ENCODE data around the gene TRPV4. TPM values are rescaled to one million over a fixed set of nuclear protein-coding genes. Genes with fewer than 3 reads are reported as not detected.

The TRPV4 gene
- total and polyA plus RNA-seq, 10 of the 15 experiments (the other 5 are each of a cell fraction or from before 2014, with no cell fraction given) = not detected

GRCh38 chr12:109807954-109808643 lies 25.1 kb downstream of the TRPV4 start:
- BruUV-seq (replicated peaks) = no TSS peak
- Histone ChIP-seq H3K79me2 (ENCODE audit: control insufficient read depth, insufficient read depth, low read length) (no peaks in the 10 kb centered on the region), H4K20me1 (ENCODE audit: control insufficient read depth, insufficient read depth) (no peaks in the 10 kb centered on the region), H2AFZ (ENCODE audit: control insufficient read depth, low read depth, low read length) (no peak overlapping the region), H3K9me3 (replicated peaks; ENCODE audit: control insufficient read depth, insufficient read depth, low read length) (no peaks in the 10 kb centered on the region), H3K4me1 (ENCODE audit: control insufficient read depth, insufficient read depth, low read length) (no peaks in the 10 kb centered on the region), H3K27ac (ENCODE audit: control insufficient read depth, insufficient read depth) (no peak overlapping the region), H3K4me3 (no peak overlapping the region), H3K36me3 (ENCODE audit: control insufficient read depth in 2 of 2, insufficient read depth in 2 of 2, low read length in 1 of 2) (no peaks in the 10 kb centered on the region), H3K4me2 (ENCODE audit: control insufficient read depth, insufficient read depth) (no peak overlapping the region), H3K9ac (ENCODE audit: control insufficient read depth, insufficient read depth, low read length) (no peak overlapping the region), H3K27me3 (replicated peaks in 1 of 2; ENCODE audit: control insufficient read depth in 2 of 2, insufficient read depth in 2 of 2, low read length in 1 of 2) (no peaks in the 10 kb centered on the region)
- WGBS (ENCODE audit: insufficient coverage, insufficient replicate concordance, low lambda C conversion rate, missing lambda C conversion rate) = 43% methylated on average over 11 of the region's 12 CpGs
- intact Hi-C loops (cut with micrococcal nuclease; ENCODE audit: unreplicated experiment) (no loop called here), in situ Hi-C loops (cut with MboI) (no loop called here)
- ChIA-PET POLR2A (no interaction called here), RAD21 (ENCODE audit: unreplicated experiment) (interaction anchor here (2.2 kb wide), 1 partner anchor 37 kb away, joined by 7 read pairs; no protein-coding TSS in a partner anchor), CTCF (interaction anchor here (6.1 kb wide), 1 partner anchor 36 kb away, joined by 139 read pairs; no protein-coding TSS in a partner anchor), SMC1A (ENCODE audit: uncharacterized antibody, unreplicated experiment) (interaction anchor here (1.5 kb wide), 1 partner anchor 39 kb away, joined by 3 read pairs; no protein-coding TSS in a partner anchor)
- ATAC-seq (no peak), FAIRE-seq (no peak), DNase-seq (ENCODE audit: low read depth, low spot score) (no peak)
- TF ChIP-seq SPI1 (IDR thresholded peaks at IDR 0.05; ENCODE audit: borderline replicate concordance, insufficient read depth, low read depth, low read length) (no peak), ETV6 (conservative IDR thresholded peaks at IDR 0.05 in 1 of 2, IDR thresholded peaks at IDR 0.05 in 1 of 2; ENCODE audit: borderline replicate concordance in 1 of 2, low read depth in 1 of 2) (no peak), EED (IDR thresholded peaks at IDR 0.05; ENCODE audit: low read depth) (no peak), CEBPZ (IDR thresholded peaks at IDR 0.05; ENCODE audit: low read depth, low read length) (no peak), PBX3 (IDR thresholded peaks at IDR 0.05; ENCODE audit: insufficient replicate concordance, low read depth, low read length) (no peak), ASH2L (IDR thresholded peaks at IDR 0.05; ENCODE audit: borderline replicate concordance, low read depth) (no peak), NRF1 (conservative IDR thresholded peaks at IDR 0.05; ENCODE audit: low read depth, low read length) (no peak), RELB (IDR thresholded peaks at IDR 0.05; ENCODE audit: low read depth) (no peak), FOXK2 (IDR thresholded peaks at IDR 0.05) (no peak), ATF3 (IDR thresholded peaks at IDR 0.05; ENCODE audit: borderline replicate concordance, extremely low read depth, low read depth, low read length) (no peak), KLF5 (IDR thresholded peaks at IDR 0.05; ENCODE audit: partially characterized antibody) (no peak), EZH2 (IDR thresholded peaks at IDR 0.05; ENCODE audit: borderline replicate concordance, control insufficient read depth, low read depth, low read length) (no peak), POLR2AphosphoS2 (IDR thresholded peaks at IDR 0.05; ENCODE audit: low read depth, low read length) (no peak), NR2C2 (IDR thresholded peaks at IDR 0.05; ENCODE audit: borderline replicate concordance, control insufficient read depth, insufficient read length, low read depth) (no peak), HDGF (IDR thresholded peaks at IDR 0.05) (no peak), BACH1 (IDR thresholded peaks at IDR 0.05; ENCODE audit: borderline replicate concordance) (no peak), FOXM1 (IDR thresholded peaks at IDR 0.05; ENCODE audit: low read depth, low read length) (no peak)

Measured in GM12878 (cell line).